WERI-Rb-1 (cell line): ENCODE measurements around the gene ZNF248.
"Not testable (repeated sequence)": the region's sequence is repeated elsewhere in the genome, so short reads cannot be mapped to it uniquely, and the experiment has no call there.

Experiments used
- DNase-seq: peaks from one replicate; pipeline ENCODE4 v3.0.0-alpha.2; 2020
- H3K27ac ChIP-seq: fragments of 250-450 bp; sonication (Bioruptor Pico); 2 replicates; pipeline ENCODE4 v1.5.1; 2020; ENCODE audit warnings: mild to moderate bottlenecking, moderate library complexity
- H3K27me3 ChIP-seq: fragments of 250-450 bp; sonication (Bioruptor Pico); 2 replicates; pipeline ENCODE4 v1.5.1; 2021; ENCODE audit warnings: mild to moderate bottlenecking, low read depth, moderate library complexity; ENCODE audit not compliant: insufficient read depth, severe bottlenecking
- H3K36me3 ChIP-seq: fragments of 250-450 bp; sonication (Bioruptor Pico); 2 replicates; pipeline ENCODE4 v1.5.1; 2020; ENCODE audit warnings: mild to moderate bottlenecking, moderate library complexity
- H3K4me3 ChIP-seq: 2 replicates; pipeline ENCODE4 v1.5.1; 2011; ENCODE audit warnings: low read depth, mild to moderate bottlenecking, control low read depth, low read length
- H3K9me3 ChIP-seq: fragments of 250-450 bp; sonication (Bioruptor Pico); 2 replicates; pipeline ENCODE4 v1.5.1; 2021; ENCODE audit warnings: mild to moderate bottlenecking, moderate library complexity; ENCODE audit not compliant: severe bottlenecking
- TF ChIP-seq, protein P1 (sequence below): IDR thresholded peaks from 2 replicates; pipeline ENCODE4 v1.5.1; 2011; ENCODE audit warnings: low read depth, mild to moderate bottlenecking, control low read depth, inconsistent platforms, low read length

The ZNF248 gene

GRCh38 chr10:37865957-37866803 lies 8.8 kb upstream of the ZNF248 start:
- H3K27ac ChIP-seq: no peak overlapping the region
- H3K36me3 ChIP-seq: no peaks in the 10 kb centered on the region
- no peaks in the 10 kb centered on the region for H3K9me3 ChIP-seq
- DNase-seq: no peak
- H3K4me3 ChIP-seq: no peak overlapping the region
- H3K27me3 ChIP-seq: no peaks in the 10 kb centered on the region
- TF ChIP-seq, protein P1, sequence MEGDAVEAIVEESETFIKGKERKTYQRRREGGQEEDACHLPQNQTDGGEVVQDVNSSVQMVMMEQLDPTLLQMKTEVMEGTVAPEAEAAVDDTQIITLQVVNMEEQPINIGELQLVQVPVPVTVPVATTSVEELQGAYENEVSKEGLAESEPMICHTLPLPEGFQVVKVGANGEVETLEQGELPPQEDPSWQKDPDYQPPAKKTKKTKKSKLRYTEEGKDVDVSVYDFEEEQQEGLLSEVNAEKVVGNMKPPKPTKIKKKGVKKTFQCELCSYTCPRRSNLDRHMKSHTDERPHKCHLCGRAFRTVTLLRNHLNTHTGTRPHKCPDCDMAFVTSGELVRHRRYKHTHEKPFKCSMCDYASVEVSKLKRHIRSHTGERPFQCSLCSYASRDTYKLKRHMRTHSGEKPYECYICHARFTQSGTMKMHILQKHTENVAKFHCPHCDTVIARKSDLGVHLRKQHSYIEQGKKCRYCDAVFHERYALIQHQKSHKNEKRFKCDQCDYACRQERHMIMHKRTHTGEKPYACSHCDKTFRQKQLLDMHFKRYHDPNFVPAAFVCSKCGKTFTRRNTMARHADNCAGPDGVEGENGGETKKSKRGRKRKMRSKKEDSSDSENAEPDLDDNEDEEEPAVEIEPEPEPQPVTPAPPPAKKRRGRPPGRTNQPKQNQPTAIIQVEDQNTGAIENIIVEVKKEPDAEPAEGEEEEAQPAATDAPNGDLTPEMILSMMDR: no peak

GRCh38 chr10:37865264-37865663 lies 7.9 kb upstream of the ZNF248 start:
- H3K9me3 ChIP-seq: no peaks in the 10 kb centered on the region
- H3K4me3 ChIP-seq: no peak overlapping the region
- no peak for DNase-seq
- H3K27ac ChIP-seq: no peak overlapping the region
- H3K27me3 ChIP-seq: no peaks in the 10 kb centered on the region
- TF ChIP-seq, protein P1: no peak
- H3K36me3 ChIP-seq: no peaks in the 10 kb centered on the region

DNA sequence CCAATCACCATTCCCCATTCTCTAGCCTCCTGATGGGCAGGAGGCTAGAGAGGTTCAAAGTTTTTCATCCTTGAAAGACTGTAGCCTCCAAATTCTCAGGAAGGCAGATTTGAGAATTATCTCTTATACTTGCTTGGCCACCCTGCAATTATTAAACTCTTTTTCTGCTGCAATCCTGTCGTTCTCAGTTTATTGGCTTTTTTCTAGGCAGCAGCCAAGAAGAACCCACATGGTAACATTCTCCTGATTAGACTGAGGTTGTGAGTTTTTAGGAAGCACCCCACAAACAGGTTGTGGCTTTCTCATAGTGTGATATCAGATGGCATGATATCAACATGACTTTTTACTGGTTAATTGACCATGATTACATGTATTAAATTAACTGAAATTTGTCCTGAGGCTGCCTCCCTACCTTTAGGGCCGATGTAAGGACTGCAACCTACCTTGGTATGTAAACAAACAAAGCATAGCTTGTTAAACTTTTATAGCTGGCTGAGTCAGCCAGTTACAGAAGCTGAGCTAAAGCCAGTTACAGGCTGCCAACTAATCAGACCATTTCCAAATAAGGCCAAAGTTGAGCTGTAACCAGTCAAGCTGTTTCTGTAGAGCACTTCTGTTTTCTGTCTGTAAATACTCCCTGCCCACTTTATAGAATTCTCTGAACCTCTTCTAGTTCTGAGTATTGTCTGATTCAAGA lies 3.2 kb upstream of the ZNF248 start:
- Histone ChIP-seq H3K4me3 (no peak overlapping the region), H3K36me3 (no peaks in the 10 kb centered on the region; the same call in 1 of the 2 replicates), H3K9me3 (no peaks in the 10 kb centered on the region), H3K27me3 (no peaks in the 10 kb centered on the region), H3K27ac (no peak overlapping the region)
- TF ChIP-seq, protein P1: no peak
- no peak for DNase-seq

DNA sequence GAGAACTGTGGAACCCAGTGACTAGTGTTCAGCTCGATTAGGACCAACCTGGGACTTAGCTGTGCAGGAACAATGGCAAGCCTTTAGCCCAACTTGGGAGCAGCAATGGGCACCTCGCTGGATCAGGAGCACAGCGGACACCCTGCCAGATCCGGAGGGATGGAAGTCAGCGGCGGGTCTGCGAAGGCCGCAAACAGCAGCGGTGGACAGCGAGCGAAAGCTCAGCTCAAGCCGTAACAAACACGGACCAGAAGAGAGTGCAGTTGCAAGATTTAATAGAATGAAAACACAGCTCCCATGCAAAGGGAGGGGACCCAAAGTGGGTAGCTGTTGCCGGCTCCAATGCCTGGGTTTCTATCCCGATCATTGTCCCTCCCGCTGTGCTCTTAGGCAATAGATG lies 1.9 kb upstream of the ZNF248 start:
- not testable (repeated sequence) for DNase-seq, H3K9me3 ChIP-seq, H3K27ac ChIP-seq, H3K4me3 ChIP-seq, H3K36me3 ChIP-seq, H3K27me3 ChIP-seq

GRCh38 chr10:37856881-37857286 lies 526 bp downstream of the ZNF248 start:
- H3K4me3 ChIP-seq: peak overlapping the region; percentile 84
- peak overlapping the region; percentile 99 for H3K27ac ChIP-seq
- DNase-seq: peak; percentile 18
- TF ChIP-seq, protein P1: no peak
- H3K36me3 ChIP-seq: peaks cover 3% of the 10 kb centered on the region
- no peaks in the 10 kb centered on the region for H3K27me3 ChIP-seq
- H3K9me3 ChIP-seq: no peaks in the 10 kb centered on the region

GRCh38 chr10:37855636-37856035 lies 1.8 kb downstream of the ZNF248 start:
- no peak overlapping the region for H3K27ac ChIP-seq
- no peak overlapping the region for H3K4me3 ChIP-seq
- DNase-seq: no peak
- peaks cover 3% of the 10 kb centered on the region for H3K36me3 ChIP-seq
- H3K27me3 ChIP-seq: no peaks in the 10 kb centered on the region
- TF ChIP-seq, protein P1: no peak
- H3K9me3 ChIP-seq: no peaks in the 10 kb centered on the region
